BLaER1 treated with 17β-estradiol and CSF1 and Interleukin-3, amounts not matched to agents 10 nM and 100 nM (cell line): ENCODE data around the gene BATF2.
A peak's percentile ranks its signal among the peaks of the same experiment; 100 is the strongest.

Experiments
- H3K27ac ChIP-seq, 11 experiments: shearing (Covaris generic); formaldehyde crosslinking; 2 replicates each; pipeline ENCODE4 v1.8.1; 2022
- H3K27me3 ChIP-seq, 11 experiments: shearing (Covaris generic); formaldehyde crosslinking; 2 replicates each; pipeline ENCODE4 v1.8.1; 2022
- H3K36me3 ChIP-seq, 11 experiments: shearing (Covaris generic); formaldehyde crosslinking; 2 replicates each; pipeline ENCODE4 v1.8.1; 2022
- H3K4me1 ChIP-seq, 10 experiments: shearing (Covaris generic); formaldehyde crosslinking; 2 replicates each; pipeline ENCODE4 v1.8.1; 2022
- H3K4me2 ChIP-seq, 11 experiments: shearing (Covaris generic); formaldehyde crosslinking; 2 replicates each; pipeline ENCODE4 v1.8.1; 2022
- H3K4me3 ChIP-seq, 10 experiments: shearing (Covaris generic); formaldehyde crosslinking; 2 replicates each; pipeline ENCODE4 v1.8.1; 2022
- H3K9ac ChIP-seq, 11 experiments: shearing (Covaris generic); formaldehyde crosslinking; 2 replicates each; pipeline ENCODE4 v1.8.1; 2022
- H3K9me3 ChIP-seq, 11 experiments: shearing (Covaris generic); formaldehyde crosslinking; replicated peaks in 1 of 11; 2 replicates each; pipeline ENCODE4 v1.8.1; 2022
- H4K20me1 ChIP-seq, 11 experiments: shearing (Covaris generic); formaldehyde crosslinking; 2 replicates each; pipeline ENCODE4 v1.8.1; 2022
- Cebpa-rat ChIP-seq, 11 experiments: shearing (Covaris generic); IDR thresholded peaks; 2 replicates each; pipeline ENCODE4 v1.8.1; 2022

Gene BATF2, protein sequence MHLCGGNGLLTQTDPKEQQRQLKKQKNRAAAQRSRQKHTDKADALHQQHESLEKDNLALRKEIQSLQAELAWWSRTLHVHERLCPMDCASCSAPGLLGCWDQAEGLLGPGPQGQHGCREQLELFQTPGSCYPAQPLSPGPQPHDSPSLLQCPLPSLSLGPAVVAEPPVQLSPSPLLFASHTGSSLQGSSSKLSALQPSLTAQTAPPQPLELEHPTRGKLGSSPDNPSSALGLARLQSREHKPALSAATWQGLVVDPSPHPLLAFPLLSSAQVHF

DNA sequence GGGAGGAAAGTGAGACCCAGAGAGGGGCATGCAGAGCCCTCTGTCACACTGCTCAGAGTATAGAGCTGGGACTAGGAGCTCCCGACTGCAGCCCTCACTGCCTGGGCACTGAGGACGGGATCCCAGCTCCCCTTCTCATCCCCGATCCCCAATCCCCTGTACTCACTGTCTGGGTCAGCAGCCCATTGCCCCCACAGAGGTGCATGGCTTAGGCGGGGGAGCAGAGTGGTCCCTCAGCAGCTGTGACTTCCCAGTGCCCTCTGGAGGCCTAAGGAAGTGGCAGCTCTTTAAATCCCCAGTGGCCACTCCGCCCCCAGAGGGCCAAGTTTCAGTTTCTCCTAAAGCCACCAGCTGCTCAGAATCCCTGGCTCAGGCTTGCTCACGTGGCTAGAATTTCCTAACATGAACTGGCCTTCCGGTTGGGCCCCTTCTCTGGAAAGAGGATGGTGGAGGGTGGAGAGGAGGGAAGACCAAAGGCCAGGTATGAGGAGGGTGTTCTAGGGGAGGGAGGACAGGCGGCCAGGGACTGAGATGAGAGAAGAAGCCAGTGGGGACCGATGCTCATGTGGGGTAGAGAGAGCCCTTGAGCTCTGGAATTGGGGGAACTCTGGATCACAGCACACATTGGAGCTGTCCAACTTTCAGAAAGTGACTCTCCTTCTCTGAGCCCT, at the start of gene BATF2:
TSS of gene BATF2 (minus strand) at position 262 of the 671 bp plus-strand sequence. CDS start at position 205, 57 bp downstream.
- no peaks in the 10 kb centered on the region for H3K9me3 ChIP-seq
- H3K9ac ChIP-seq, result peak within 1 kb of the TSS; percentile 13 to 74 (median 48); a peak in 20 of 22 replicates
- no peak for TF ChIP-seq Cebpa-rat (IDR thresholded peaks at IDR 0.05)
- H3K4me1 ChIP-seq, result peaks cover 34 to 46% (median 38%) of the 10 kb centered on the region in 10 experiments
- no peaks in the 10 kb centered on the region for H3K27me3 ChIP-seq
- H4K20me1 ChIP-seq, result no peaks in the 10 kb centered on the region
- H3K4me2 ChIP-seq, result peak within 1 kb of the TSS; percentile 76 to 94 (median 87)
- peaks cover 0 to 9% (median 0%) of the 10 kb centered on the region in 11 experiments; a peak in 1 of 22 replicates for H3K36me3 ChIP-seq
- peak within 1 kb of the TSS in 7 of 10 experiments; percentile 6 to 59 (median 51); a peak in 12 of 20 replicates for H3K4me3 ChIP-seq
- peak within 1 kb of the TSS; percentile 29 to 71 (median 54); a peak in 20 of 22 replicates for H3K27ac ChIP-seq

DNA sequence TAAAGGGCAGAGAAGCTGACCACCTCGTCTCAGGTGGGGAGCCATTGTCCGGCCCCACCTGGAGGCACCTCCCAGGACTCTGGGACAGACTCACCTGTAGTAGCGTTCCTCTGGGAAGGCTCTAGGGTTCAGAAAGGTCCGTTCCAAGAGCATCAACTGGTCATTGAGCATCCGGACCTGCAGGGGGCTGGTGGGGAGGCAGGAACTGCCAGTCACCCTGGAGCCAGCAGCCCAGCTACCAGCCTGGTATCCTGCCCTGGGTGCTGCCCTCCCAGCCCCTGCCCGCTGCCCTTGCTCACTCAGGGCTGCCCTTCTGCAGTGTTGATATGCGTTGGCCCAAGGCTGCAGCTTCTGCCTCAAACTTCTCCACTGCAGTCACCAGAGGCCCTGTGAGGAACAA, 49.0 kb upstream of the BATF2 start:
- peak overlapping the region in 8 of 11 experiments; percentile 9 to 100 (median 54); a peak in 12 of 22 replicates for H3K4me2 ChIP-seq
- no peak for TF ChIP-seq Cebpa-rat (IDR thresholded peaks at IDR 0.05)
- peaks cover 12 to 37% (median 28%) of the 10 kb centered on the region in 11 experiments; a peak in 19 of 22 replicates for H3K36me3 ChIP-seq
- peak overlapping the region in 6 of 11 experiments; percentile 11 to 50 (median 29); a peak in 4 of 22 replicates for H3K9ac ChIP-seq
- peaks cover 33 to 48% (median 43%) of the 10 kb centered on the region in 10 experiments for H3K4me1 ChIP-seq
- H4K20me1 ChIP-seq, result peaks cover 0 to 59% (median 34%) of the 10 kb centered on the region in 11 experiments; a peak in 15 of 22 replicates
- H3K27me3 ChIP-seq, result peaks cover 19 to 36% (median 28%) of the 10 kb centered on the region in 11 experiments
- no peak overlapping the region for H3K27ac ChIP-seq
- H3K9me3 ChIP-seq, result no peaks in the 10 kb centered on the region
- no peak overlapping the region for H3K4me3 ChIP-seq

DNA sequence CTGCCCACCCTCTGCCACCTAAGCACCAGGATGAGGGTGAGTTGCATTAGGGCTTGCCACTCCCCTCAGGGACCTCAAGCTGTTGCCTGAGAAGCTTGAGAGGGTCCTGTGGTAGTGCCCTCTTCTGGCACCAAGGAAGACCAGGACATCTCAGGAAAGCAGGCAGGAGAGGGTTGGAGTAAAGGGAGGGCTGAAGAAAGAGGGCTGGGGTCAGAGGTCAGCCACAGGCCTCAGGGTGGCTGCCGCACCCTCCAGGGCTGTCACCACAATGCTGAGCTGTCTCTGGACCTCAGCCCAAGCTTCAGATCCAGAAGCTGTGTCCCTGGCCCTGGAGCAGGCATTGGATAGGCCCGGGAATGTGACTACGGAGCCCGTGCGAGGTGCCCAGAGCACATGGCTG, 48.3 kb upstream of the BATF2 start:
- H4K20me1 ChIP-seq, result peaks cover 0 to 59% (median 34%) of the 10 kb centered on the region in 11 experiments; a peak in 15 of 22 replicates
- no peak overlapping the region for H3K27ac ChIP-seq
- peaks cover 19 to 36% (median 28%) of the 10 kb centered on the region in 11 experiments for H3K27me3 ChIP-seq
- H3K4me3 ChIP-seq, result no peak overlapping the region
- peaks cover 39 to 54% (median 49%) of the 10 kb centered on the region in 10 experiments for H3K4me1 ChIP-seq
- TF ChIP-seq Cebpa-rat (IDR thresholded peaks at IDR 0.05), result no peak
- H3K4me2 ChIP-seq, result peak overlapping the region; percentile 9 to 100 (median 55); a peak in 18 of 22 replicates
- H3K9ac ChIP-seq, result peak overlapping the region in 9 of 11 experiments; percentile 11 to 50 (median 32); a peak in 11 of 22 replicates
- no peaks in the 10 kb centered on the region for H3K9me3 ChIP-seq
- H3K36me3 ChIP-seq, result peaks cover 12 to 37% (median 28%) of the 10 kb centered on the region in 11 experiments; a peak in 19 of 22 replicates

DNA sequence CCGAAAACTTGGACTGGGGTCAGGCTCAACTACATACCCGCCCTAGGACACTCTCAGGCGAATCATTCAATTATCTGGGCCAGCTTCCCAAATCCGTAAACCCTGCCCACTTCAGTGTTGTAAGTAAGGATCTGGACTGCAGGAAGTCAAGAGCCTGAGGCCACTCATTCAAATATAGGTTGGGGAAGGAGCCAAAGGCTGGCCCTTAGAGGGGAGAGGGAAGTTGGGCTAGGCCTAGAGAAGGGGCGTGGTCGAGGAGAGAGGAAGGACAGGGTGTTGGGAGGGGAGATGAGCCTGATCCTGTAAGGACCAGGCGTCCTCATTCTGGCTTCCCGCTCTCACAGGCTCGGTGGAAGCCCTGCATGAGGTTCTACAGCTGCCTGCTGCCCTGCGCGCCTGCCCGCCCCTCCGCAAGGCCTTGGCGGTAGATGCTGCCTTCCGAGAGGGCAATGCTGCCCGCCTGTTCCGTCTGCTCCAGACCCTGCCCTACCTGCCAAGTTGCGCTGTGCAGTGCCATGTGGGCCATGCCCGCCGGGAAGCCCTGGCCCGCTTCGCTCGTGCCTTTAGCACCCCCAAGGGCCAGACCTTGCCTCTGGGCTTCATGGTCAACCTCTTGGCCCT, 47.2 kb upstream of the BATF2 start:
- no peak for TF ChIP-seq Cebpa-rat (IDR thresholded peaks at IDR 0.05)
- H4K20me1 ChIP-seq, result peaks cover 0 to 59% (median 34%) of the 10 kb centered on the region in 11 experiments; a peak in 15 of 22 replicates
- no peak overlapping the region for H3K4me3 ChIP-seq
- 0 out of 22 replicates have a peak overlapping the region, but pooled peaks of 2 of the 11 experiments have one; percentile 6 to 13 for H3K9ac ChIP-seq
- peaks cover 50 to 65% (median 60%) of the 10 kb centered on the region in 10 experiments for H3K4me1 ChIP-seq
- peaks cover 12 to 37% (median 28%) of the 10 kb centered on the region in 11 experiments; a peak in 19 of 22 replicates for H3K36me3 ChIP-seq
- no peaks in the 10 kb centered on the region for H3K9me3 ChIP-seq
- H3K27me3 ChIP-seq, result peaks cover 19 to 35% (median 28%) of the 10 kb centered on the region in 11 experiments
- H3K27ac ChIP-seq, result no peak overlapping the region
- H3K4me2 ChIP-seq, result peak overlapping the region; percentile 9 to 100 (median 97); a peak in 15 of 22 replicates

DNA sequence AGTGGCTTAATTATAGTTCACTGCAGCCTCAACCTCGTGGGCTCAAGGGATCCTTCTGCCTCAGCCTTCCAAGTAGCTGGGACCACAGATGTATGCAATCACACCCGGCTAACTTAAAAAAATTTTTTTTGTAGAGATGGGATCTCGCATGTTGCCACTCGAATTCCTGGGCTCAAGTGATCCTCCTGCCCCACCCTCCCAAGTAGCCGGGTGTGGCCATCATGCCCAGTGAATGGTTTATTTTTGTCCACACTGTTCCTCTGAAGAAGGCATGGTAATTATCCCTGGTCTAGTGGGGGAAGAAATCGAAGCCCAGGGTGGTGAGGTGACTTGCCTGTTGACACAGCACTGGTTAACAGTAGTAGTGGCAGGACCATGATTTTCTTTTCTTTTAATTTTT, 46.1 kb upstream of the BATF2 start:
- Histone ChIP-seq H3K36me3 (peaks cover 15 to 40% (median 28%) of the 10 kb centered on the region in 11 experiments; a peak in 20 of 22 replicates), H3K4me3 (peak overlapping the region in 3 of 10 experiments; percentile 82 to 90 (median 85); a peak in 3 of 20 replicates), H3K4me1 (peaks cover 59 to 75% (median 69%) of the 10 kb centered on the region in 10 experiments), H3K27ac (no peak overlapping the region), H4K20me1 (peaks cover 0 to 59% (median 34%) of the 10 kb centered on the region in 11 experiments; a peak in 15 of 22 replicates), H3K4me2 (peak overlapping the region; percentile 92 to 100 (median 99); a peak in 21 of 22 replicates), H3K27me3 (peaks cover 12 to 24% (median 19%) of the 10 kb centered on the region in 11 experiments), H3K9me3 (no peaks in the 10 kb centered on the region), H3K9ac (peak overlapping the region in 3 of 11 experiments; percentile 19 to 81 (median 26); a peak in 2 of 22 replicates)
- TF ChIP-seq Cebpa-rat (IDR thresholded peaks at IDR 0.05), result no peak

DNA sequence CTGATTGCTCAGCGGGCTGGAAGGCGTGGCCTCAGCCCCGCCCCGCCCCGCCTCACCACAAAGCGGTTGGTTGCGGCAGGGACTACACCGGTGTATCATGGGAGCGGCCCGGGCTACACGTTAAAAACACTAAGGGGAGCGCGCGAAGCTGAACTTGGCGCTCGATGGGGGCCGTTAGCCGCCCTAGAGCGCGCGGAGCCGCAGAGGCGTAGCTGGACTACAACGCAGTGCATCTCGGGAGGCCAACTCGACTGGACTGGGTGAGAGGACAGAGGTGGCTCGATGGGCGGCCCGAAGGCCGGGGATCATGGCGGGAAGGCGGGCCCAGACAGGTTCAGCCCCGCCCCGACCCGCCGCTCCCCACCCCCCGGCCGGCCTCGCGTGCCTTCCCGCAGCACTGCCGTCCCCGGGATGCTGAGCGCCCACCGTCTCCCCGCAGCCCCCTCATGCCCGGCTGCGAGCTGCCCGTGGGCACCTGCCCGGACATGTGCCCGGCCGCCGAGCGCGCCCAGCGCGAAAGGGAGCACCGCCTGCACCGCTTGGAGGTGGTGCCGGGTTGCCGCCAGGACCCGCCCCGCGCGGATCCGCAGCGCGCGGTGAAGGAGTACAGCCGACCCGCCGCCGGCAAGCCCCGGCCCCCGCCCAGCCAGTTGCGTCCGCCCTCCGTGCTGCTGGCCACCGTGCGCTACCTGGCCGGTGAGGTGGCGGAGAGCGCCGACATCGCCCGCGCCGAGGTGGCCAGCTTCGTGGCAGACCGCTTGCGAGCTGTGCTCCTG, 44.3 kb upstream of the BATF2 start, which contains the start of gene SAC3D1:
TSS of gene SAC3D1 (plus strand) at position 364 of the 776 bp plus-strand sequence. CDS start at position 447, 83 bp downstream.
- peaks cover 59 to 70% (median 69%) of the 10 kb centered on the region in 10 experiments for H3K4me1 ChIP-seq
- H3K4me2 ChIP-seq, result peak within 1 kb of the TSS; percentile 92 to 100 (median 99)
- H3K27ac ChIP-seq, result peak within 1 kb of the TSS; percentile 60 to 87 (median 83); a peak in 21 of 22 replicates
- TF ChIP-seq Cebpa-rat (IDR thresholded peaks at IDR 0.05), result no peak
- H3K36me3 ChIP-seq, result peaks cover 25 to 55% (median 36%) of the 10 kb centered on the region in 11 experiments; a peak in 21 of 22 replicates
- peak within 1 kb of the TSS; percentile 75 to 86 (median 82) for H3K9ac ChIP-seq
- H3K4me3 ChIP-seq, result peak within 1 kb of the TSS; percentile 72 to 90 (median 80)
- H4K20me1 ChIP-seq, result peaks cover 0 to 48% (median 27%) of the 10 kb centered on the region in 11 experiments; a peak in 15 of 22 replicates
- no peaks in the 10 kb centered on the region for H3K9me3 ChIP-seq
- H3K27me3 ChIP-seq, result peaks cover 0 to 6% (median 1%) of the 10 kb centered on the region in 11 experiments; a peak in 7 of 22 replicates

DNA sequence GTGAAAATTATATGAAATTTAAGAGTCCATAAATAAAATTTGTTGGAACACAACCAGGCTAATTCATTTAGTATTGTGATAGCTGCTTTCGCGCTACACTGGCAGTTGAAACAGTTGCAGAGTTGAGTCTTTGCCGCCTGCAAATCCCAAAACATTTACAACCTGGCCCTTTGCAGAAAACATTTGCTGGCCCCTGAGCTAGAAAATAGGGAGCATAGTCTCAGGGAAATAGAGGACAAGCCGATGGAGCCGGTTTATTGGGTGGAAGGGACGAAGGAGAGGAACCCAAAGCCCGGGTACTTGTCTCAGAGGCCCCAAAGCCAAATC, 43.7 kb upstream of the BATF2 start:
- peaks cover 0 to 42% (median 21%) of the 10 kb centered on the region in 11 experiments; a peak in 15 of 22 replicates for H4K20me1 ChIP-seq
- H3K4me3 ChIP-seq, result peak overlapping the region; percentile 72 to 90 (median 80)
- peak overlapping the region; percentile 60 to 87 (median 83); a peak in 21 of 22 replicates for H3K27ac ChIP-seq
- peaks cover 0 to under 1% (median 0%) of the 10 kb centered on the region in 11 experiments; a peak in 2 of 22 replicates for H3K27me3 ChIP-seq
- peaks cover 27 to 55% (median 39%) of the 10 kb centered on the region in 11 experiments; a peak in 21 of 22 replicates for H3K36me3 ChIP-seq
- H3K9ac ChIP-seq, result peak overlapping the region; percentile 75 to 86 (median 82)
- H3K9me3 ChIP-seq, result no peaks in the 10 kb centered on the region
- H3K4me2 ChIP-seq, result peak overlapping the region; percentile 84 to 100 (median 98)
- TF ChIP-seq Cebpa-rat (IDR thresholded peaks at IDR 0.05), result no peak
- H3K4me1 ChIP-seq, result peaks cover 57 to 67% (median 65%) of the 10 kb centered on the region in 10 experiments
